ENCODE results near the gene GALNT11. TPM values are rescaled to one million over a fixed set of nuclear protein-coding genes. Genes with fewer than 3 reads are reported as not detected.

The GALNT11 gene
- total RNA-seq, 1 experiment from 2014 or later = 24.1 TPM

- no peak overlapping the region for H2BK15ac ChIP-seq (ENCODE audit: low read depth, low read length)
Observed at GRCh38 chr7:152130658-152131590, 105.5 kb downstream of the GALNT11 start.

More at GRCh38 chr7:152130658-152131590, 105.5 kb downstream of the GALNT11 start:
- Histone ChIP-seq H4K91ac (ENCODE audit: insufficient read length, low read depth, low read length) (no peak overlapping the region), H2BK120ac (ENCODE audit: low read depth, low read length, poor library complexity, severe bottlenecking) (no peak overlapping the region), H3K9ac (ENCODE audit: extremely low read depth, insufficient read length, low read length) (no peak overlapping the region), H3K23ac (ENCODE audit: insufficient read length, low read depth, low read length) (no peak overlapping the region), H4K20me1 (ENCODE audit: control insufficient read depth, insufficient read depth, insufficient read length) (no peaks in the 10 kb centered on the region), H3K4me1 (ENCODE audit: insufficient read depth, low read length) (no peaks in the 10 kb centered on the region), H2AK5ac (ENCODE audit: insufficient read length, low read length) (no peak overlapping the region), H3K9me3 (ENCODE audit: control insufficient read depth, low read depth, low read length) (no peaks in the 10 kb centered on the region), H4K8ac (replicated peaks; ENCODE audit: insufficient read length, low read depth, low read length) (no peak overlapping the region), H3K27me3 (ENCODE audit: insufficient read depth, low read length) (no peaks in the 10 kb centered on the region), H3K23me2 (ENCODE audit: insufficient read length, low read depth, low read length, poor library complexity, severe bottlenecking) (no peaks in the 10 kb centered on the region), H2BK20ac (ENCODE audit: low read depth, low read length, poor library complexity, severe bottlenecking) (no peak overlapping the region), H2BK5ac (ENCODE audit: insufficient read length, low read length) (no peak overlapping the region), H3K56ac (ENCODE audit: insufficient read length, low read depth, low read length) (no peak overlapping the region), H3T11ph (ENCODE audit: low read length) (no peak overlapping the region), H3K4ac (ENCODE audit: low read depth, low read length) (no peak overlapping the region), H3K27ac (ENCODE audit: insufficient read length, low read depth, low read length) (no peak overlapping the region), H3K79me1 (ENCODE audit: insufficient read depth, low read depth, low read length, poor library complexity, severe bottlenecking) (no peaks in the 10 kb centered on the region), H3K4me2 (ENCODE audit: insufficient read depth, insufficient read length, low read length) (no peak overlapping the region), H3K14ac (ENCODE audit: insufficient read depth, low read length) (no peak overlapping the region), H4K5ac (ENCODE audit: insufficient read length, low read depth, low read length) (no peak overlapping the region), H2AFZ (ENCODE audit: low read length) (no peak overlapping the region), H3K79me2 (ENCODE audit: insufficient read depth, low read length) (no peaks in the 10 kb centered on the region), H3K18ac (ENCODE audit: insufficient read length, low read depth, low read length) (no peak overlapping the region), H2BK12ac (ENCODE audit: insufficient read length, low read depth, low read length) (no peak overlapping the region)
- Mint-ChIP-seq H3K27me3 (ENCODE audit: low read depth) (peaks cover 1% of the 10 kb centered on the region), H3K9me3 (peaks cover 3 to 12% of the 10 kb centered on the region in 2 experiments; a peak in 4 of 5 replicates), H3K4me1 (peaks cover 5 to 6% of the 10 kb centered on the region in 2 experiments), H3K36me3 (ENCODE audit: insufficient read depth in 1 of 3, low read depth in 3 of 3) (peaks cover 16 to 43% (median 37%) of the 10 kb centered on the region in 3 experiments; a peak in 6 of 7 replicates), H3K27ac (peak overlapping the region; percentile 19 to 95 (median 74); a peak in 5 of 7 replicates), H3K4me3 (no peak overlapping the region)
- WGBS (ENCODE audit: extremely low coverage, insufficient read length, low lambda C conversion rate) = no CpG with 5 or more reads among the region's 37 CpGs
- no peak for TF ChIP-seq CTCF (conservative IDR thresholded peaks at IDR 0.05)
- no peak for DNase-seq
